HG03045 (cell line): Measurements from ENCODE around the gene TLCD3B.
A peak's percentile ranks its signal among the peaks of the same experiment; 100 is the strongest.

Source experiments
- ATAC-seq: cut with Tn5 transposase; IDR thresholded peaks from one replicate; pipeline ENCODE4 v1.9.1; 2021; ENCODE audit warnings: mild to moderate bottlenecking, moderate library complexity; ENCODE audit not compliant: unreplicated experiment

The TLCD3B gene

DNA sequence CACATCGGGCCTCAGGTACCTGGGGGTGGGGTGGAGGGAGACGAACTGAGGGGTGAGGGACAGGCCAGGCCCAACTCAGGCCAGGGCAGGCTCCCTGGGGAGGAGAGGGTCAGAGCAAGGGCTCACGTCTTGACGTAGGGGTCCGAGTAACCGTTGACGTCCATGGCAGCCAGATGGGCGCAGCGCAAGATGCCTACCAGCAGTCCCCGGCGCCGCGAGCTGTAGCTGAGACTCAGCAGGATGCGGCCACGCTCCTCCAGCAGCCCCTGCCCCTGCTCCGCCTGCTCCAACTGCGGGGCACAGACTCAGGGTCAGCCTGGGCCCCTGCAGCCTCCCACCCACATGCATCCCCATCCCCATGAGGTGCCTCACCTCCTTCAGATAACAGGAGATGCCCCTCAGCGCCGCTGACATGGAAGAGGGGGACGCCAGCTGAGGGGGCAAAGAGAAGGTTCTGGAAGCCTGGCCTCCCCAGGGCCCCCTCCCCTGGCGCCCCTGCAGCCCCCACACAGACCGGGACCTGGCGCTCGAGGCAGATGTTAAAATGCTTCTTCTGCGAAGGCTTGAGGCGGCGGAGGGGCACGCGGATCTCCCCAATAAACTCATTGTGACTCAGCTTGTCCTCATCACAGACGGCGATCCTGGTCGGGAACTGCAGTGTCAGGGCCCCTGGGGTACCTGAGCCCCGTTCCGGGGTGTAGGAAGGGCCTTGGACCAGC lies 24.3 kb downstream of the TLCD3B start:
- no peak for ATAC-seq

DNA sequence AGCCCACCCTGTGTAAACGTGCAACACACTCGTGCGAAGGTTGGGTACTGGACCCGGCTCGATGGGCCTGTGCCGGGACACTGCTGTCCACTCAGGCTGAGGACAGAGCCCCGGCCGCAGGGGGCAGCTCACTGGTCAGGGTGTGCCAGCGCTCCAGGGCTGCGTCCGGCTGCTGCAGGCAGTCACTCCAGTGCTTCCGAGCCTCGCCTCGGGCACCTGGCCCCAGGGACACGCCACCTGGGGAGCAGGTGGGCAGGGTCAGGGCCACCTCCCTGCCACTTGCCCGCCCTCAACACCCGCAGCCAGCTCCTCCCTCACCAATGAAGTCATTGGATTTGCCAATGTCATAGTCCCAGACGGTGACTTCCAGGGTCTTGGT lies 25.0 kb downstream of the TLCD3B start:
- ATAC-seq = no peak

DNA sequence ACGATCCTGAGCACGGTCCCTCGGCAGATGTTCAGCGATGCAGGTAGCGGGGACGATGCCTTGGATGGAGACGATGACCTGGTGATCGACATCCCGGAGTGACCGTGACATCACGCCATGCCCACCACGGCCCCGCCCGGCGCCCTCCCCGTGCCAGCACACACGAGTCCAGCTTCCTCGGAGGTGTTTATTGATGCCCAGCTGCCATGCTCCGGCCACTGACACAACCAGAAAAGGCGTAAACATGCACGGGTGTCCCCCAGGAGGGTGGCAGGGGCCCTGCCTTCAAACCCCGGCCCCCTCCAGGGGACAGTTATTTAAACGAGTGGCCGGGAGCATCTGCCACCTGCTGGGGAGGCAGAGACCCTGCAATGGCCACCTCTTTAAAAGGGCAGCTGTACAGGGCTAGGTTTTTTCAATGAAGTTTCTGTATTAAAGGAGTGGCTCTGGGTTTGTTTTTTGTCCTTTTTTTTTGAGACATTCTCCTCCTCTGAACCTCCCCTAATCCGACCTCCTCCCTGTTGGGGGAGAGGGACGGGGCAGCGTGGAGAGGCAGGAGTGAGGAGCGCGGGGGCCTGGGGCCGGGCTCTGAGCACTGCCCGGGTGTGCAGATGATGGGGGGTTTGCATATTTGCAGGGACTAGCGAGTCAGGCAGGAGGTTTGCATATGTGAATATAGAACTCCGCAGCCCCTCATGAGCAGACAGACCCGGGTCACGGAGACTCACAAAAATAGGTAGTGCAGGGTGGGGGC lies 25.6 kb downstream of the TLCD3B start:
- no peak for ATAC-seq

DNA sequence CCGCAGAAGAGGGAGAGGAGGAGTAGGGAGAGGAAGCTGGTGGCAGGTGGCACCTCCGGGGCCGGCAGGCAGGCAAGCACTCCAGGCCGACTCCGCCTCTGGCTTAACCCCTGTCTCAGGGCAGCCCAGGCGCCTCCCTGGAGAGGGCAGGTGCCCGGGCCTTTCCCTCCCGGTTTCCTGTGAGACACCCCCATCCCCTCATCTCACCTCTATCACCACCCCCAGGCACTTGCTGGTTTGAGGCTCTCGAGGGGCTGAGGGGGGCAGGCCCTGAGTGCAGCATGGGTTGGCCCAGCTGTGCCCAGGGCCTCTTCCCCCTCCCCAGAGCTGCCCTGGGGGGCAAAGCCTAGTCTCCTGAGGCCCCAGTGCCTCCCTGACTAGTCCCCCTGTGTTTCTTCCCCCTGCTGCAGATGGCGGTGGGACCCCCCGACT lies 26.2 kb downstream of the TLCD3B start:
- no peak for ATAC-seq

DNA sequence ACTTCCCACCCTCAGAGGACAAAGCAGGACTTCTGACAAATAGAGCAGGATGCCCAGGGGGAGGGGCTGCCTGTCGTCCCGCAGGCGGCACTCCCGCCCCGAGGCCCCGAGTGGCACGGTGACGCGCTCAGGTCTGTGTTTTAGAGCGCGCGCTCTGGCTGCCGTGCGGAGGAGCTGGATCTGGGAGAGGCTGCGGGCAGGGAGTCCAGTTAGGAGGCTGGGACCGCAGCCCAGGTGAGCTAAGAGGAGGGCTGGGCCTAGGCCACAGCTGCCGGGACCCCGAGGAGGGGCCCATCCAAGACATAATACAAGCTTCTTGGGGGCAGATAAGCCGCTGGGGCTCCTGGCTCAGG lies 26.7 kb downstream of the TLCD3B start:
- ATAC-seq = no peak

DNA sequence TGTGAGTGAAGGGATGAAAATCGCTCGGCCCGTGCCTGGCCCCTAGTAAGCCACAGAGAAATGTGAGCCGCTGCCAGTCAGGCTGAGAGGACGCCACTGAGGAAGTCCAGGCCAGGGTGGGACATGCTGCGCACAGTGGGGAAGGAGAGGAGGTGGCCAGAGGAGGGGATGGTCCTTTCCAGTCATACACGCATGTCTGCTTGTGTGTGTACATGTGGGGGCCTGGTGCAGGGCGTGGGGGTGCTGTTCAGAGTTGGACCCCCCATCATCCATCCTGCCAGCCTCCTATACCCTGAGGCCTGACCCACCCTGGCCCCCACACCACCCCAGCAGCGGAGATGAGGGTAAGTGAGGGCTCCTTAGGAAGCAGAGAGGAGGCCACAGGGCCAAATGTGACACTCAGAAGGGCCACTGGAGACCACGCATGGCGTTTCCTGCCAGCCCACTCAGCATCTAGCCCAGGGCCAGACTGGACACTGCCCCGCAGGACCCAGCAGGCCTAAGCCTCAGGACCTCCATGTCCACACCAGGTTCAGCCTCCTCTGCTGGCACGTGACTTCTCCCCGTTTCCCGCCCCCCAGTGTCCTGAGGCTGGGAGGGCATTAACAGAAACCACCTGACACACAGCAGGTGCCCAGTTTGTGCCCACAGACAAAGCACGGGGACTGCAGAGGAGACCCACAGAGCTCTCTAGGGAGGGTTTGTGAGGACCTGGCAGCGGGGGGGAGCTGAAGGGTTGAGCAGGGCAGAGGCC lies 27.2 kb downstream of the TLCD3B start:
- no peak for ATAC-seq

DNA sequence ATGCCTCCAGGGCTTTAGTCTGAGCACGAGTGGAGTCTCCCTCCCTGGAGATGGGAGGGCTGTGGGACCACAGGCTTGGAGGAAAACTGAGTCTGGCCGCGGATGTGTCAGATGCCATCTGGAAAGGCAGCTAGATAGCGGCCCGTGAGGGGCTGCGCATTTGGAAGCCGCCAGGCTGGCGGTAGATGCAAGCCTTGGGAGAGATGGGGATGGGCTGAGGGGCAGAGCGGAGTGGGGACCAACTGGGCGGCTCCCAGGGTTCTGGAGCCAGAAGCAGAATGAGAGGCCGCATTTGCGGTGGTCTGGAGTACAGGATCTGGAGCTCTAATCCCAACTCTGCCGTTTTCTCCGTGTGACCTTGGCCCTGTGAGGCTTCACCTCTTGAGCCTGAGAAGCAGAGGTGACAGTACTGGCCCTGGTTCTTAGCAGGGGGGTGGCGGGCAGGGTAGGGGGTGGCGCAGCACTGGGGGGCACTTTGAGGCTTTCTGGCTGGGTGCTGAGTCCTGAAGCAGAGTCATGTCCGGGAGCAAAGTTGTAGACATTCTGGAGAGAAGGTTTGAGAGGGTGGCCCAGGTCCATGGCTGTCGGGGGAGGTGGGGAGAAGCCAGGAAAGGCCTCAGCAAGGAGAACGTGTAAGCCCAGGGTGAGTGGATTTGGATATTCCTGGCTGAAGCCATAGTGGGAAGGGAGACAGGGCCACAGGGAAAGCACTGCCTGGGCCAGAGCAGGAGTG lies 28.3 kb downstream of the TLCD3B start:
- ATAC-seq = no peak

DNA sequence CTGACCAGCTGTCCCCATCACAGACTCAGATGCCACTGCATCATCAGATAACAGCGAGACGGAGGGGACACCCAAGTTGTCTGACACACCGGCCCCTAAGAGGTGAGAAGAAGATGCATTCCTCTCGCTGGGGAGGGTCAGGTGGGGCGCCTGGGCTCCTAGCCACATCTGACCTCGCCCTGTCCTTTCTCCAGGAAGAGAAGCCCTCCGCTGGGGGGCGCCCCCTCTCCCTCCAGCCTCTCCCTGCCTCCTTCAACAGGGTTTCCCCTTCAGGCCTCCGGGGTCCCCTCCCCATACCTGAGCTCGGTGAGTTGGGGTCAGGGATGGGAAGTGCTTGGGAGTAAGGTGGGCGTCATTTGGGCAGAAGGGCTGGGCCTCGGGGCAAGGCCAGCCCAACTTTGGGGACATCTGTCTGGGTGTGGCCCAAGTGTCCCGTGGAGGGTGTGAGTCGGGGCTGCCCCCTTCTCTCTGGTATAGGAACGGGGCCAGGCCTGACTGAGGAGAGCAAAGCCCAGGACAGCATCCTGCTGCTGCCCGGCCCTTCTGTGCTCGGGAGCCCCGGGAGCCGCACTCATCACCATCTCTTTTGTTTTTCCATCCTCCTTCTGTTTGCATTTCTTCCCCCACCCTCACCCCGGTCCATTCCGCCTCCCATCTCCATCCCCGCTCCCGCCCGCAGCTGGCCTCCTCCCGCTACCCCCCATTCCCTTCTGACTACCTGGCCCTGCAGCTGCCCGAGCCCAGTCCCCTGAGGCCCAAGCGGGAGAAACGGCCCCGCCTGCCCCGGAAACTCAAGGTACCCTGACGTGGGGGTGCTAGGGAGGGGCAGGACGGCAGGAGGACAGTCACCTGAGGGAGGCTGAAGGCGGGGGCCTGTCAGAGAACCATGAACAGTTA lies 30.1 kb downstream of the TLCD3B start:
- no peak for ATAC-seq

DNA sequence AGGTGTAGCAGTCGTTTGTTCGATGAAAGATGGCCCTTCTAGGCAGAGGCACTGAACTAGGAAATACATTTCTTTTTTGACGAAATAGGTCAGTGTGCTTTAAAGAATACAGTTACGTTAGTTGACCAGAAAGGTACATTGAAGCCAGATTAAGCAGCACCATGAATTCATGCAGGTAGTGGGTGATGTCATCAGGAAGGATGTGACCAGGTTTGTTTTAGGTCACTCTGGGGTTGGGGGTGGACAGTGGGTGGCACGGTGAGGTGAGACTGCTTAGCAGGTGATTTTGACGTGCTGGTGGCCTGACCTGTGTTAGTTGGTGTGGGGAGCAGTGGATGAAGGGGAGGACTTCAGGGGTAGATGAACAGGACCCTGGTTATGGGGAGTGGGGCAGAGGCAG lies 31.5 kb downstream of the TLCD3B start:
- no peak for ATAC-seq

DNA sequence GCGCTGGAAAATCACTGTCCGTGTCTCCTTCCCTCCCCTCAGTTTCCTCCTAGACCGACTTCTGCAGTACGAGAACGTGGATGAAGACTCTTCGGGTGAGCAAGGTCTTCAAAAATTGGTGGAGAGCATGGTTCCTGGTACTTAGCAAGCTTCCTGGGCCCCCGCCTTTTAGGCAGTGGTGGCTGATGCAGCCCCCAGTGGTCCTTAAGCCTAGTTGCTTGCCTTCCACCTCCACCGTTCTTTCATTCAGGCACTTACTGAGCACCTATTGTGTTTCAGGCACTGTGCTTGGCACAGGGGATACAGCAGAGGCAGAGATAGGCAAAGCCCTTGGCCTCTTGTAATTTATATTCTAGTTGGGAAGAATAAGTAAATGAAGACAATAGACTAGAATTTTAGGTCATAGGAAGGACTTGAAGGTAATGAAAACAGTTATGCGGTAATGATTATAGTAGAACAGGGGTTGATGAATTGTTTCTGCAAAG lies 34.3 kb downstream of the TLCD3B start:
- no peak for ATAC-seq

DNA sequence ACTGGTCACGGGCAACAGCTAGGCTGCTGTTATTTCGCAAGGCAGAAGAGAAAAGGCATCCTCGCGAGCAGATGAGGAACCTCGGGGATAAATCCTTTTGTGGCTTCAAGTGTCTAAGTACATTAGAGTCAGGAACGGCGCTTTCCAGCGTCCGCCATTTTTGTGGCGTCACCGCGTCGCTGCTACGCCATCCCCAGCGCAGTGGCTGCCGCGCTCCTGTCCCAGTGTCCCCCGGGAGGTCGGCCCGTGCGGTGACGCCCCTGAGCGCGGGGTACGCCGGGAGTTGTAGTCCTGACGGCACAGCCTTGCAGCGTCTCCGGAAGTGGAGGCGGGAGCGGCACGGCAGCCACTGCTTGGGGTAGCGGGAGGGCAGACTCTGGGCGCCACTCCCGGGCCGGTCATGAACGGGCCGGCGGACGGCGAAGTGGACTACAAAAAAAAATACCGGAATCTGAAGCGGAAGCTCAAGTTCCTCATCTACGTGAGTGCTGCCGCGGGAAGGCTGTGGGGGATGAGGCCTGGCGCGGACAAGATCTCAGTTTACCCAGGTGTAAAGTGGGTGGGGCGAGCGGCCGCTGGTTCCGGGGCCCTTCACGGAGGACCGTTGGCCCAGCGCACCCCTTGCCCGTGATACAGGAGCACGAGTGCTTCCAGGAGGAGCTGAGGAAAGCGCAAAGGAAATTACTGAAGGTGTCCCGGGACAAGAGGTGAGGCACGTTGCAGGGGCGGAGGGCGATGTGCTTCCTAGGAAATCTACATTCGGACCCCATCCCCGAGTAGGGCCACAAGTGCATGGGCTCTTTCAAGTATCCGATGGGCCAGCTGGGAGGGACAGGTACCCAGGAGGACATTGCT lies 34.9 kb downstream of the TLCD3B start, which contains the start of gene INO80E:
Gene INO80E, plus strand, starts transcription at position 331 of the 855 bp plus-strand sequence. Its CDS starts 70 bp downstream, at position 401.
- ATAC-seq = peak; percentile 91

DNA sequence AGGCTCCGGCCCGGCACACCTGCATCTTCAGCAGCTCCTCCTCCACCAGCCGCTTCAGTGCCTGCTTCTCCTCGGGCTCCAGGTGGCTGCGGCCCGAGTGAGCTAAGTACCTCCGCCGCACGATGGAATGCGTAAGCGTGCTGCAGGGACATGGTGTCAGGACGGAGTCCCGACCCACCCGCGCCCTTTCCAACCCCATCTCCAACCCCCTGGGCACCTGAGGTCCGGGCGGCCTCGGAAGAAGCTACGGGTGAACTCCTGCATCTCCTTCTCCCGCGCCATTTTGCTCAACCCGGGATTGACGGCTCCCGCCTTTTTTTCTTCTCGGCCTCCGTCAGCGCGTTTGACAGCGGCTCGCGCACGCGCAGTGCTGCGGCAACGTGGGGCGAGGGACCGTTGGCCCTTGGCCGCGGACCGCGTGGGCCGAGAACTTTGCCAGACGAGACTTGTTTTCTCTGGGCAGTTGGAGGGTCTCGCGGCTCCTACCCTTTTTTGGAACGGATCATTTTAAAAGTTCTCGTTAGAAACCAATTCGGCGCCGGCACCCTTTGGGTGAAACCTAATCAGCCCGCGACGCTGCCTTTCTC lies 35.7 kb downstream of the TLCD3B start, which contains the start of gene HIRIP3:
Gene HIRIP3, minus strand, starts transcription at position 294 of the 587 bp plus-strand sequence. Its CDS starts 12 bp downstream, at position 282.
- peak; percentile 45 for ATAC-seq

DNA sequence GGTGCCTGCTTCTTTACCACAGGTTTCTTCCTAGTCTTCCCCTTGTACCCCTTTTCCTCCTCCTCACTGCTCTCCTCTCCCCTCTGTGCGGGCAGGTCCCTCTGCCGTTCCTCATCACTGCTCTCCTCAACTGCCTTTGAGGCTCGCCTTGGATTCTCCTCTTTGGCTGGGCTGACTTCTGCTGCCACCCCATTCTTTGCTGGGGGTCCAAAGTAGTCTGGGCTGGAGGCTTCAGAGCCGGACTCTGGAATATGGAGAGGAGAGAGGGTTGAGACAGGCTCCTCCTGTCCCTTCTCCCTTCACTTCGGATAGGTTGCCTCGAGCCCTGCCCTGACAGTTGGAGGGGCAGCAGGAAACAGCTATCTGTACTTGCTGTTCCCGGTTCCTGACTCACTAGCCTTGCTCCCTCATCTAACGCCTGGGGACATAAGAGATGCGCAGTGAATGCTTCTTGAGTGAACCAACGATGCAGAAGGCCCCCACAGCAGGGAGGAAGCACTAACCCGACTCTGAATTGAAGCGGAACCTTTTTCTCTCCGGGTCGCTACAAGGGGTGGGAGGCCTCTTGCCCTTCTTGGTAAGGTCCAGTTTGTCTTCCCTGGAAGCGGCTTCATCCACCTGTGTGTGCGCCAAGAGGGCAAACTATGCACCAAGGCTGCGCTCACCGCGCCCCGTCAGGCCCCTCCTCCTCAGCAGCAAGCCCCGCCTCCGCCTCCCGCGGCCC lies 36.3 kb downstream of the TLCD3B start:
- peak; percentile 33 for ATAC-seq

DNA sequence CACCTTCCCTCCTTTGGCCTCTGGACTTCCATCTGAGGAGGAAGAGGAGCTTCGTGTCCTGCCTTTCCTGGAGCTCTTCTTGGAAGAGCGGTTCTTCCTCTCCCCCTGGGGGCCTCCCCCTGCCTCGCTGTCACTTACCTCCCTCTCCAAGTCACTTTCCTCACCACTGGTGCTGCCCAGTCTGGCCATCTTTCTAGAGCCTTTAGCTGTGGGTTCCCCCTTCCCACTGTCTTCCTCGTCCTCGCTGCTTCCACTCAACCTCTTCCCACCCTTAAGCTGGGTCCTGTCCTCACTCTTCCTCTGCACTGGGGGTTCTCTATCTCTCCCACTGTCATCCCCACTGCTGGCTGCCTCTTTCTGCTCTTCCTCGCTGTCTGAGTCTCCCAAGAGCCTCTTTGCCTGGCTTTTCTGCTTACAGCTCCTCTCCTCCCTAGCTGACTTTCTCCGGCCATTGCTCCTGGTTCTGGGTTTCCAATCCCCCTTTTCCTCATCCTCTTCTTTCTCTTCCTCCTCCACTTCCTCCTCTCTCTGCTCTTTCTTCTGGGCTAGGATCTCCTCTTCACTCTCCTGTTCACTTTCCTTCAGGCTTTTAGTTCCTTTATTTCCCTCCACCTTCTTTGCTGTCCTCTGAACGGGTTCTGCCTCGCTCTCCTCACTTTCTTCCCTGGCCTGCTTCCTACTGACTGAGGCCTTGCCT lies 37.0 kb downstream of the TLCD3B start:
- ATAC-seq = no peak

DNA sequence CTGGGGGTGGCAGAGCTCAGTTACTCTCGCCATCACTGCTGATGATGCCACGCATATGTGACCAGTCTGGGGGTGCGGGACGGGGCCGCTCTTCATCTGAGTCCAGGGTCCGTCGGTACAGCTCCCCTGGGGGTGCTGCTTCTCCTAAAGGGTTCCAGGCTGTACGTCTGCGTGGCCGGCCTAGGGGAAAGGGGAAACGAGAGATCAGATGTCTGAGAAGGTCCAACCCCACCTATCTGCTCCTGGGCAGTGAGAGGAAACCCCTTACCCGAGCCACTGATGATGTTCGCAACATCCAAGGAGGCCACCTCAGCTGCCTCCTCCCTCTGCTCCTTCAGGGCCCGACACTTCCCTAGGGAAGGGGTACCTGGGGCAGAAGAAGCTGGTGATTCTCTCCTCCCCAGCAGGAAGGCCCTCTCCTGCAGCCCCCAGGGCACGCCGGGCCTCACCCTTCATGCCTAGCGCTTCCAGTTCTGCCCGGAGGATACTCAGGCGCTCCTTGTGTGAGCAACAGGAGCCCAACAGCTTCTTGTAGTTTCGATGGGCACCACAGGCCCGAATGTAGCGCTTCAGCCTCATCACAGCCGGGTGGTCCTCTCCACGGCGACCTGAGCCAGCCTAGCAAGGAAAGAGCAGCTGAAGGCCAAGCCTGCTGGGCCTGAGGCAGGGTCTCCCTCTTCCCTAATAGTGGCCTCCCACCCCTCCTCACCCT lies 37.7 kb downstream of the TLCD3B start:
- no peak for ATAC-seq

DNA sequence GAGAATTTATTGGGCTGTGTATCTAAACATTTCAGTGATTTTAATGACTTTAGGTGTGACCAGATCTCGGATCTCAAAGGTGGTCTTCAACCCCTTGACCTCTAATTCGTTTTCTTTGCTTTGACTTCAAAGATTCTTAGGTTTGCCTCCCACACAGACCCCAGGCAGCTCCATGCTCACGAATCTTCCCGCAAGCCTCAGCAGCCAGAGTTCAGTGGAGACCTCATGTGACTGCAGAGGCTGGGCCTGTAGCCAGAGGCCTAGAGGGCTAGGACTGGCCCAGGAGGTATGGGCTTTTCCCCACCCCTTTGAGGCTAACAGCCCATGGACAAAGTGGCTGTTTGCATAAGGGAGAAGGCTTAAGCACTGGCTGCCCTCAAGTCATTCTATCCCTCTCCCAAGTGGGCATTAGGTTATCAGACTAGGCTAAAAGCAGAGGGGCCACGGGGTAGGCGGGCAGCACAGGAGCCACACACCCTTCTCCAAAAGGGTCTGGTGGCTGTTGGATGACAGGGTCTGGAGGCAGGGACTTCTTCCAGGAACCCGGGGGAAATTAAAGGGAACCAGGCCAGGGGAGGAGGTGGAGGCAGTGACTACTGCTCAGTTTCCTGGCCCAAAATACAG lies 38.6 kb downstream of the TLCD3B start:
- no peak for ATAC-seq
